IgD-negative memory B cell (primary cell): Measurements from ENCODE around the gene TRAPPC5. TPM values are rescaled to one million over a fixed set of nuclear protein-coding genes. Genes with fewer than 3 reads are reported as not detected.

Experiments used
- H3K27ac Mint-ChIP-seq, 3 donors: one replicate each; pipeline ENCODE4 v1.8.0; 2020 to 2022; ENCODE audit warnings: mild to moderate bottlenecking in 3 of 3, mixed read lengths in 3 of 3, moderate library complexity in 1 of 3
- H3K27me3 Mint-ChIP-seq: one replicate; pipeline ENCODE4 v1.8.0; 2021; ENCODE audit warnings: mixed read lengths
- H3K36me3 Mint-ChIP-seq: one replicate; pipeline ENCODE4 v1.8.0; 2020; ENCODE audit warnings: mild to moderate bottlenecking, mixed read lengths
- H3K4me1 Mint-ChIP-seq, 3 donors: one replicate each; pipeline ENCODE4 v1.8.0; 2020 to 2022; ENCODE audit warnings: mixed read lengths in 3 of 3, mild to moderate bottlenecking in 1 of 3
- H3K4me3 Mint-ChIP-seq, 4 donors: one replicate each; pipeline ENCODE4 v1.8.0; 2020 to 2022; ENCODE audit warnings: mild to moderate bottlenecking in 4 of 4, mixed read lengths in 4 of 4, moderate library complexity in 3 of 4
- H3K9me3 Mint-ChIP-seq, 3 donors: one replicate each; pipeline ENCODE4 v1.8.0; 2020 to 2021; ENCODE audit warnings: mixed read lengths in 3 of 3, mild to moderate bottlenecking in 1 of 3
- polyA plus RNA-seq: library from polyadenylated mRNA; unstranded; fragments of 300-500 nt; fragmentation: Illumina TruSeq; gene quantifications from one replicate; pipeline ENCODE4 v1.2.3, GENCODE V29; 2021

Gene TRAPPC5
- polyA plus RNA-seq, 1 donor from 2014 or later: 219 TPM

DNA sequence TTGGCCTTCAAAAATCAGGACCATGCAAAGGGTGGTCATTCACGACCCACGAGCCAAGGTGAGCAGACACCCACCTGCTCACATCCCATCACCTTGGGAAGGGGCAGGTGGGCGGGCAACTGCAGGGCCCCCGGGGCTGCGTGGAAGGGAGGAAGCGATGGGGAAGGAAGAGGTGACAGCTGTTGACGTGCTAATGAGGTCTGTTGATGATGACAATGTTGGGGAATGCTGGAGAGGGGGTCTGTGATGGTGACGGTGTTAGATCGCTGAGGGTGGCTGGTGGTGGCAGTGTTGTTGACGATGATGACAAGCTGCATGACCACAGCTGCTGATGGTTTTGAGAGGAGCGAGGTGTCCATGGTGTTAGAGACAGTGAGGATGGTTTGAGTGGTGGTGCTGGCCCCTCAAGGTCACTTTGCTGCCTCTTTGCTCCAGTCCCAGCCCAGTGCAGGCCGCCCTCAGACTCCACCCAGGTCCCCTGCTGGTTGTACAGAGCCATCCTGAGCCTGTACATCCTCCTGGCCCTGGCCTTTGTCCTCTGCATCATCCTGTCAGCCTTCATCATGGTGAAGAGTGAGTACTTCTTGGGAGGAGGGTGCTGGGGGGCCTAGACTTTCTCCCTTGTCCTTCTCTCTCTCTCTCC is 2.8 kb upstream of the TRAPPC5 start:
- Mint-ChIP-seq H3K4me3 (peak overlapping the region in 3 of 4 donors; percentile 31 to 82 (median 52)), H3K4me1 (peaks cover 15 to 32% (median 32%) of the 10 kb centered on the region in 3 donors), H3K9me3 (peaks cover 0 to 2% (median 0%) of the 10 kb centered on the region in 3 donors), H3K27me3 (peaks cover 25% of the 10 kb centered on the region), H3K27ac (peak overlapping the region in 1 of 3 donors; percentile 22), H3K36me3 (peaks cover 6% of the 10 kb centered on the region)

DNA sequence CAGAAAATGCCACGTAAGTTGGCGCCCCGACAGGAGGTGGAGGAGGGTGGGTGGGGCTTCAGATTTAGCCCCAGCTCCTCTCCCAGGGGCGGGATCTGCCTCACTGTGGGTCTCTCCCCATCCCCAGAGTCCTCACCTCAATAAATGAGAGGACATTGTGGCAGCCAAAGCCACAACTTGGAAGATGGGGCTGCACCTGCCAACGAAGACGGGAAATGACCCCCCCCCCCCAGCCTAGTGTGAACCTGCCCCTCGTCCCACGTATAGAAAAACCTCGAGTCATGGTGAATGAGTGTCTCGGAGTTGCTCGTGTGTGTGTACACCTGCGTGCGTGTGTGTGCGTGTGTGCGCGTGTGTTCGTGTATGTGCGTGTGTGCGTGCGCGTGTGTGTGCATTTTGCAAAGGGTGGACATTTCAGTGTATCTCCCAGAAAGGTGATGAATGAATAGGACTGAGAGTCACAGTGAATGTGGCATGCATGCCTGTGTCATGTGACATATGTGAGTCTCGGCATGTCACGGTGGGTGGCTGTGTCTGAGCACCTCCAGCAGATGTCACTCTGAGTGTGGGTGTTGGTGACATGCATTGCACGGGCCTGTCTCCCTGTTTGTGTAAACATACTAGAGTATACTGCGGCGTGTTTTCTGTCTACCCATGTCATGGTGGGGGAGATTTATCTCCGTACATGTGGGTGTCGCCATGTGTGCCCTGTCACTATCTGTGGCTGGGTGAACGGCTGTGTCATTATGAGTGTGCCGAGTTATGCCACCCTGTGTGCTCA is 1.5 kb upstream of the TRAPPC5 start:
- peaks cover 0 to 2% (median 0%) of the 10 kb centered on the region in 3 donors for H3K9me3 Mint-ChIP-seq
- peaks cover 13 to 32% (median 32%) of the 10 kb centered on the region in 3 donors for H3K4me1 Mint-ChIP-seq
- peak overlapping the region; percentile 37 to 86 (median 79) for H3K4me3 Mint-ChIP-seq
- peaks cover 22% of the 10 kb centered on the region for H3K27me3 Mint-ChIP-seq
- peaks cover 6% of the 10 kb centered on the region for H3K36me3 Mint-ChIP-seq
- peak overlapping the region; percentile 65 to 94 (median 84) for H3K27ac Mint-ChIP-seq

DNA sequence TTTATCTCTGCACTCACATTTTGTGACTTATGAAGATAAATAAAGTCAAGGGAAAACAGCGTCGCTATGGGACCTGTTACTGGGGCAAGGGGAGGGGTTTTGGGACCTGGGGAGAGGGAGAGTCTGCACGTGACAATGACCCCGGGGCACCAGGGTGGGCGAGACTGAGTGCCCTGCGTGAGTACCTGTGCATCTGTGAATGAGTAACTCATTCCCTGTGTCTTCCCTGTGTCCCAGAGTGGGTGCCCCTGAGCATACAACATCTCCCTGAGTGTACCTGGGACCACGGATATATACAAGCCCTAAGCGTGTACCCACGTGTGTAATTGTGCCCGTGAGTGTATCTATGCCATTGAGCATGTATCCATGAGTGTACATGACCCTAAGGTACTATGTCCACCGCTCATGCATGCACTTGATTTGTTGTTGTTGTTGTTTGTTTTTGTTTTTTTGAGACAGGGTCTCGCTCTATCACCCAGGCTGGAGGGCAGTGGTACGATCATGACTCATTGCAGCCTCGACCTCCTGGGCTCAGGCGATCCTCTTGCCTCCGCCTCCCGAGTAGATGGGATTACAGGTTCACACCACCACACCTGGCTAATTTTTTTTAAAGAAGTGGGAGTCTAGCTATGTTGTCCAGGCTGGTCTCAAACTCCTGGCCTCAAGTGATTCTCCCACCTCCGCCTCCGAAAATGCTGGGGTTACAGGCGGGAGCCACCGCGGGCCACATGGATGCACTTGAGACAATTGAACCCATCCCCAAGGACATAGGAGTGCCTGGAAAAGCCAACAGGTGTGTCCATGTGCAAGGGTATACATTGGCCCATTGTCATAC is 645 bp upstream of the TRAPPC5 start:
- H3K36me3 Mint-ChIP-seq: peaks cover 6% of the 10 kb centered on the region
- peaks cover 9 to 32% (median 30%) of the 10 kb centered on the region in 3 donors for H3K4me1 Mint-ChIP-seq
- H3K9me3 Mint-ChIP-seq: no peaks in the 10 kb centered on the region
- peak overlapping the region; percentile 37 to 86 (median 79) for H3K4me3 Mint-ChIP-seq
- peaks cover 22% of the 10 kb centered on the region for H3K27me3 Mint-ChIP-seq
- H3K27ac Mint-ChIP-seq: peak overlapping the region; percentile 65 to 94 (median 84)

DNA sequence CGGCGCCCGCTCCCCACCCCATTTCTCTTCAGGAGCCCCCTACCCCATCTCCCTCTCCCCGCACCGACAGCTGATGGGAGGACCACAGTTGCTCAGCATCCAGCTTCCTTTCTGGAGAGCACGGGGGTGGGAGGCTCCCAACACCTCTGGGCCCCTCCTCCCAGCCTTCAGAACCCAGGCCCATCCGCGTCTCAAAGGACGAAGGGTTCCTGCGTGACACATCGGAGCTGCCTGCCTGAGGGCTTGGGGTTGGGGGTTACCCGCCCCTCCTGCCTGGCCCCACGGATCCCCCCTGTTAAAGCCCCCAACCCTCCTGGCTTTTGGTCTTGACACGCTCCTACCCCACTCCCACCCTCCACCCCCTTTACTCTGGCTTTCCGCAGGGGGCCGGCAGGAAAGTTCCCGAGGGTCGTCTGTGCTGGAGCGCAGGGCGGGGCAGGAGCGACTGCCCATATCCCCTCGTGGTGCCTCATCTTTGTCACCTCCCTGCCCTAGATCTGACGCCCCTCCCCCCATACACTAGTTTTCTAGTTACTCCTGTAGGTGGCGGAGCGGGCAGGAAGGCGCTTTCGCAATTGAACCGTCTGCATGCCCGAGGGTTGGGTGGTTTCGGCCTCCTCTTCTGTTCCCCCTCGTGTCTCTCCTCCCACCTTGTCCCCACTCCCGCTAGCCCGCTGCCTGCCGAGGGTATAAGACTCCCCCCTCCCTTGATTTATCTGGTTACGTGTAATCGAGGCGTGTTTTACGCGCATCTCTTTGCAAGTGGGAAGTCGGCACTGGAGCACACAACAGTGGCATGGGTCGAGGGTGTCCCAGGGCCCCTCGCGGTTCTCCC is 924 bp downstream of the TRAPPC5 start:
- H3K27me3 Mint-ChIP-seq: peaks cover 13% of the 10 kb centered on the region
- H3K36me3 Mint-ChIP-seq: peaks cover 8% of the 10 kb centered on the region
- peak overlapping the region; percentile 81 to 88 (median 84) for H3K27ac Mint-ChIP-seq
- no peaks in the 10 kb centered on the region for H3K9me3 Mint-ChIP-seq
- peak overlapping the region; percentile 71 to 96 (median 89) for H3K4me3 Mint-ChIP-seq
- peaks cover 2 to 30% (median 29%) of the 10 kb centered on the region in 3 donors for H3K4me1 Mint-ChIP-seq

DNA sequence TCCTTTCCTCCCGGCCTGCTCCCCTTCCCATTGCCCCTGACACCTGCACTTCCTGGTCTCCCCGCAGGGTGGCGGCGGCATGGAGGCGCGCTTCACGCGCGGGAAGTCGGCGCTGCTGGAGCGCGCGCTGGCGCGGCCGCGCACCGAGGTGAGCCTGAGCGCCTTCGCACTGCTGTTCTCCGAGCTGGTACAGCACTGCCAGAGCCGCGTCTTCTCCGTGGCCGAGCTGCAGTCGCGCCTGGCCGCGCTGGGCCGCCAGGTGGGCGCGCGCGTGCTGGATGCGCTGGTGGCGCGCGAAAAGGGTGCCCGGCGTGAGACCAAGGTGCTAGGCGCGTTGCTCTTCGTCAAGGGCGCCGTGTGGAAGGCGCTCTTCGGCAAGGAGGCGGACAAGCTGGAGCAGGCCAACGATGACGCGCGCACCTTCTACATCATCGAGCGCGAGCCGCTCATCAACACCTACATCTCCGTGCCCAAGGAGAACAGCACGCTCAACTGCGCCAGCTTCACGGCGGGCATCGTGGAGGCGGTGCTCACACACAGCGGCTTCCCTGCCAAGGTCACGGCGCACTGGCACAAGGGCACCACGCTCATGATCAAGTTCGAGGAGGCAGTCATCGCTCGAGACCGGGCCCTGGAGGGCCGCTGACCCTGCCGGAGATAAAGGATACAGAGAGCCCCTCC is 1.7 kb downstream of the TRAPPC5 start:
- peaks cover 8% of the 10 kb centered on the region for H3K36me3 Mint-ChIP-seq
- H3K4me1 Mint-ChIP-seq: peaks cover 0 to 27% (median 27%) of the 10 kb centered on the region in 3 donors
- no peaks in the 10 kb centered on the region for H3K9me3 Mint-ChIP-seq
- H3K4me3 Mint-ChIP-seq: peak overlapping the region in 3 of 4 donors; percentile 71 to 93 (median 85)
- H3K27ac Mint-ChIP-seq: no peak overlapping the region
- H3K27me3 Mint-ChIP-seq: peaks cover 7% of the 10 kb centered on the region

DNA sequence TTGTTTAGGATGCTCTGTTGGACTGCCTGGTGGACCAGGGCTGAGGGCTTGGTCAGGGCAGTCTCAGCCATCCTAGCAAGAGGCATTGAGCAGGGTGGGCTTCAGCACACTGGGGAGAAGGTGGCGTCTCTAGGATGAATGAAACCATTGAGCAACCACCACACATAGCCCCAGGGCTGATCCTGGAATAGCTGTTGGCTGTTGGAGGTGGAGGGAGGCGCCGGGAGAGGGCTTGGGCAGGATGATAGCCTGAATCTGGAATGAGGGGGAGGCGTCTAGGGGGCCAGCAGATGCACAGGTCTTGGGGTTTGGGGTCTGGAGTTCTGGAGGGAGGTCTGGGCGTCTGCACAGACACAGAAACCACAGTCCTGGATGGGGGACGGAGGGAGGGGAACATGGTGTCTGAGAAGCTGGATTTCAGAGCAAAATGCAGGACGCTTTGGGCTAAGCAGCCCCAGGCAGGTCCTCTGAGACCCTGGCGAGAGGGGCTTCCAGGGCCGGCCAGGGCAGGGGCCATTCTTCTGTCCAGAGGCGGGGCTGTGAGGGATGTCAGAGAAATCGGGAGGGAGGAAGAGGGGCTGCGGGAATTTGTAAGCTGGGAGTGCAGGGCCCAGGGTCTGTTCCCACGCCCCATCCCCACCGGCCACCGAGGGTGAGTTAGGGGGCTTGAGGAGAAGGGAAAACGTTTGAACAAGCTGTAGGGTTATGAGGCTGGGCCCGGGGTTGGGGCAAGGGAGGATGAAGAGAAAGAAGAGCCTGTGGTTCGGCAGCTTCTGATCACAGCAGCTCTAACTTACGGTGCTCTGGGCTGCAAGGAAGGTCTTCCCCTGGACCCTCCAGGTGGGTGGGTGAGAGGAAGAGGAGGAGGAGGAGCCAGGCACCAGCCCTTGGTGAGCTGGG is 5.2 kb downstream of the TRAPPC5 start:
- H3K4me3 Mint-ChIP-seq: peak overlapping the region in 2 of 4 donors; percentile 71 to 72
- H3K9me3 Mint-ChIP-seq: no peaks in the 10 kb centered on the region
- H3K27me3 Mint-ChIP-seq: no peaks in the 10 kb centered on the region
- H3K36me3 Mint-ChIP-seq: peaks cover 8% of the 10 kb centered on the region
- H3K4me1 Mint-ChIP-seq: peaks cover 0 to 13% (median 12%) of the 10 kb centered on the region in 3 donors
- peak overlapping the region; percentile 49 to 83 (median 72) for H3K27ac Mint-ChIP-seq

DNA sequence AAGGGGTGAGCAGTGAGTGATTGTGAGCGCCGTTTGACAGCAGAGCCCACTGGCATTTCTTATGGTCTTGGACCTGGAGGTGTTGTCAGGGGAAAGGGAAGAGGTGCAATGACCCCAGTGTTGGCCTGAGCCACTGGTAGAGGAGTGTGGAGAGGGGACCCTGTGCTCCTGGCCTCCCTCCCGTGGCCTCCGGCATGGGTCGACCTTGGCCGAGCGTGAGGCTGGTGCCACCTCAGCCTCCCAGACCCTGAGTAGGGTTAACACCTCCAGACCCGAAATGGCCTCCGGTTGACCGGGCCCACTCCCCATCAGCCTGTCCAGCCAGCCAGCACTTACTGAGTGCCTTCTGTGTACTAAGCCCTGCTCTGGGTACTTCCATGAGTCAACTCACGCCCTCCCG is 6.5 kb downstream of the TRAPPC5 start:
- H3K36me3 Mint-ChIP-seq: peaks cover 5% of the 10 kb centered on the region
- H3K4me3 Mint-ChIP-seq: no peak overlapping the region
- no peaks in the 10 kb centered on the region for H3K9me3 Mint-ChIP-seq
- H3K27ac Mint-ChIP-seq: peak overlapping the region in 2 of 3 donors; percentile 53 to 74
- no peaks in the 10 kb centered on the region for H3K27me3 Mint-ChIP-seq
- peaks cover 0 to 8% (median 8%) of the 10 kb centered on the region in 3 donors for H3K4me1 Mint-ChIP-seq

DNA sequence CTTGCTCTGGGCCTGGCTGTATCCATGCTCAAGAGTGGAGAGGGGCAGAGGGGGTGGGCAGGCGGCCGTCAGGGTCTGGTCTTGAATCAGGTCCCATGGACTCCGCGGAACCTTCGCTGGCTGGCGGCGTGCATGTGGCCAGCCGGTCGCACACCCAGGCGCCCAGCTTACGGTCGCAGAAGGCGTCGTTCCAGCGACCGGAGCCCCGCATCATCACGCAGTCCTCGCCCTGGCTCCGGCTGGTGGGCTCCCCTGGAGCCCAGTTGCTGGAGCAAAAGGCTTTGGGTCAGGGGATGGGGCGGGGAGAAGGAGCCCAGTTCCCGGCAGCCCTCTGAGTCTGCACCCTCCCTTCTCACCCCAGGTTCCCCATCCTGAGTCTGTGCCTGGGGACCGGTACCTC is 8.5 kb downstream of the TRAPPC5 start:
- Mint-ChIP-seq H3K4me3 (no peak overlapping the region), H3K9me3 (no peaks in the 10 kb centered on the region), H3K36me3 (peaks cover 2% of the 10 kb centered on the region), H3K27me3 (no peaks in the 10 kb centered on the region), H3K27ac (no peak overlapping the region), H3K4me1 (peaks cover 2 to 12% (median 9%) of the 10 kb centered on the region in 3 donors)

DNA sequence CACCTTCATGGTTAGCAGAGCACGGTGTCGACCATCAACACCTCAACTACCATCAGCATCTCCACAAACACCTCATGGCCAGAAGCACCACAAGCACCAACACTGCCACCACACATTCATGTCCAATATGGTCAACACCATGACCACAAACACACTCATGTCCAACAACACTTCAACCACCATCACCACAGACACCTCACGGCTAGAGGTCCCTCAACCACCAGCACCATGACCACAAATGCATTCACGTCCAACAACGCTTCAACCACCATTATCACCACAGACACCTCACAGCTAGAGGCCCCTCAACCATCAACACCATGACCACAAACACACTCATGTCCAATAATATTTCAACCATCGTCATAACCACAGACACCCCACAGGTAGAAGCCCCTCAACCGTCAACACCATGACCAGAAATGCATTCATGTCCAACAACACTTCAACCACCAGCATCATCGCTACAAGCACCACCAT is 10.2 kb downstream of the TRAPPC5 start:
- peaks cover 7 to 18% (median 13%) of the 10 kb centered on the region in 3 donors for H3K4me1 Mint-ChIP-seq
- H3K27me3 Mint-ChIP-seq: no peaks in the 10 kb centered on the region
- no peak overlapping the region for H3K27ac Mint-ChIP-seq
- H3K4me3 Mint-ChIP-seq: no peak overlapping the region
- no peaks in the 10 kb centered on the region for H3K9me3 Mint-ChIP-seq
- no peaks in the 10 kb centered on the region for H3K36me3 Mint-ChIP-seq

DNA sequence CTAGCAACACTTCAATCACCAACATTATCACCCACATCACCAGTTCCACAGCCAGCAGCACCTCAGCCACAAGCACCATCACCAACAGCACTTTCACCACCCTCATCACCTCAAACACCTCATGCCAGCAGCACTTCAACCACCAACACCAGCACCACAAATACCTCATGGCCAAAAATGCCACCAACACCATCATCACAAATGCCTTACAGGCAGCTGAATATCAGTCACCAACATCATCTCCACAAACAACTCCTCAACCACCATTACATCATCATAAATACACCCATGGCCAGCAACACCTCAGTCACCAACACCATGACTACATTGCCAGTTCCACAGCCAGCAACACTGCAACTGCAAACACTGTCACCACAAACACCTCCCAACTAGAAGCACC is 10.9 kb downstream of the TRAPPC5 start:
- peaks cover 9 to 17% (median 12%) of the 10 kb centered on the region in 3 donors for H3K4me1 Mint-ChIP-seq
- H3K4me3 Mint-ChIP-seq: no peak overlapping the region
- no peaks in the 10 kb centered on the region for H3K27me3 Mint-ChIP-seq
- no peaks in the 10 kb centered on the region for H3K9me3 Mint-ChIP-seq
- H3K36me3 Mint-ChIP-seq: peaks cover under 1% of the 10 kb centered on the region
- H3K27ac Mint-ChIP-seq: no peak overlapping the region

DNA sequence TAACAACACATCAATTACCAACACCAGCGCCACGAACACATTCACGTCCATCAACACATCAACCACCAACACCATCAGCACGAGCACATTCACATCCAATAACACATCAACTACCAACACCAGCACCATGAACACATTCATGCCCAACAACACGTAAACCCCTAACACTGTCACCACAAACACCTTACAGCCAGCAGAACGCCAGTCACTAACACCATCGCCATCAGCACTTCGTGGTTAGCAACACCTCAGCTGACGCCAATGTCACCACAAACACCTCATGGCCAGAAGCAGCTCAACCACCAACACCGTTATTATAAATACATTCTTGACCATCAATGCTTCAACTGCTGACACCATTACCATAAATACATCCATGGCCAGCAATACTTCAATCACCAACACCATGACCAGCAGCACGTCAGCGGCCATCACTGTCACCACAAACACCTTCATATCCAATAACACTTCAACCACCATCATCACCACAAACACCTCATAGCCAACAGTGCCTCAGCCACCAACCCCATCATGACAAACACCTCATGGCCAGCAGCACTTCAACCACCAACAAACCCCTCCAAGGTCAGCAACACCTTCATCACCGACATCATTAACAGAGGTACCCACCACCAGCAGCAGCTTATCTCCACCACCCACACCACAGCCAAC is 11.9 kb downstream of the TRAPPC5 start:
- Mint-ChIP-seq H3K27me3 (no peaks in the 10 kb centered on the region), H3K9me3 (no peaks in the 10 kb centered on the region), H3K4me1 (peaks cover 12 to 20% (median 15%) of the 10 kb centered on the region in 3 donors), H3K36me3 (peaks cover 2% of the 10 kb centered on the region), H3K27ac (no peak overlapping the region), H3K4me3 (no peak overlapping the region)

DNA sequence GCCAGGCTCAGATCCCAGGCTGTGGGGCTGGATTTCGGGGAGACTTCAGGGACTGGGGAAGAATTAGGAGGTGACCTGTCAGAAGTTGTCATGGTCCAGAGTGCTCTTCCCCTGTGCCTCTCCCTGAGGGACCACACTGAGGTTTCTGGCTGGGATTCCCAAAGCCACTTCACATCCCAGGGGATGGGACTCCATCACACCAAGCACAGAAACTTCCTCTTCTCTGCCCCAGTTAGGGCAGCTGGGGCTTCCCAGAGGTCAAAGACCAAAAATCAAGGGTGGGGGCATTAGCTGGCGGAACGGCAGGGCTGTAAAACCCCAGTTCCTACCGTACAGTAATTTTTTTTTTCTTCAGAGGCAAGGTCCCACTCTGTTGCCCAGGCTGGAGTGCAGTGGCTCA is 13.9 kb downstream of the TRAPPC5 start:
- H3K27ac Mint-ChIP-seq: peak overlapping the region; percentile 63 to 91 (median 72)
- no peaks in the 10 kb centered on the region for H3K9me3 Mint-ChIP-seq
- H3K4me3 Mint-ChIP-seq: peak overlapping the region in 3 of 4 donors; percentile 37 to 73 (median 54)

More for the DNA sequence above, 13.9 kb downstream of the TRAPPC5 start:
- Mint-ChIP-seq H3K27me3 (no peaks in the 10 kb centered on the region), H3K36me3 (peaks cover 2% of the 10 kb centered on the region), H3K4me1 (peaks cover 21 to 31% (median 25%) of the 10 kb centered on the region in 3 donors)
